ENCODE measurements around the gene CLEC4D. TPM values are rescaled to one million over a fixed set of nuclear protein-coding genes. Genes with fewer than 3 reads are reported as not detected.

CLEC4D gene
- total RNA-seq, 1 experiment from 2014 or later: not detected

- peaks cover 38% of the 10 kb centered on the region for H3K27me3 ChIP-seq (ENCODE audit: insufficient read depth, low read length)
- H3K9ac ChIP-seq (ENCODE audit: low read length): no peak overlapping the region
- DNase-seq (ENCODE audit: low read depth, low spot score): no peak
- ATAC-seq: no peak
- H2AFZ ChIP-seq (ENCODE audit: low read depth, low read length, poor library complexity, severe bottlenecking): no peak overlapping the region
- ChIA-PET POLR2A (no interaction called here), CTCF (interaction anchor here (1.0 kb wide), 1 partner anchor 17 kb away, joined by 4 read pairs; no protein-coding TSS in a partner anchor), RAD21 (ENCODE audit: low non-redundant PET in 1 of 2, low total read pairs in 2 of 2, uncharacterized antibody in 2 of 2, unreplicated experiment in 2 of 2) (no interaction called here)
- no peaks in the 10 kb centered on the region for H3K9me2 ChIP-seq (ENCODE audit: insufficient read depth)
- H3K4me3 ChIP-seq (replicated peaks in 1 of 2; ENCODE audit: low read depth in 1 of 2, low read length in 2 of 2): no peak overlapping the region
- BruUV-seq (replicated peaks): no TSS peak
- H3K27ac ChIP-seq (ENCODE audit: low read depth, low read length): no peak overlapping the region
- intact Hi-C loops (cut with micrococcal nuclease): no loop called here
- TF ChIP-seq JUND (IDR thresholded peaks at IDR 0.05) (no peak), SIN3A (IDR thresholded peaks at IDR 0.05; ENCODE audit: low read depth) (no peak), CBX3 (IDR thresholded peaks at IDR 0.05; ENCODE audit: low read depth) (no peak), ZNF274 (IDR thresholded peaks at IDR 0.05; ENCODE audit: low read depth, low read length) (no peak), FOSL1 (IDR thresholded peaks at IDR 0.05; ENCODE audit: low read depth) (no peak), ZFX (IDR thresholded peaks at IDR 0.05) (no peak), ATF3 (IDR thresholded peaks at IDR 0.05) (no peak), YY1 (IDR thresholded peaks at IDR 0.05; ENCODE audit: extremely low read depth, insufficient replicate concordance, low read depth, low read length) (no peak), SP1 (IDR thresholded peaks at IDR 0.05; ENCODE audit: low read depth) (no peak)
- TF ChIP-seq, protein P1, sequence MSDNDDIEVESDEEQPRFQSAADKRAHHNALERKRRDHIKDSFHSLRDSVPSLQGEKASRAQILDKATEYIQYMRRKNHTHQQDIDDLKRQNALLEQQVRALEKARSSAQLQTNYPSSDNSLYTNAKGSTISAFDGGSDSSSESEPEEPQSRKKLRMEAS (IDR thresholded peaks at IDR 0.05): no peak
- H3K36me3 ChIP-seq (ENCODE audit: control insufficient read depth in 1 of 2, insufficient read depth in 2 of 2, low read length in 2 of 2): no peaks in the 10 kb centered on the region
- no peaks in the 10 kb centered on the region for H3K4me1 ChIP-seq (ENCODE audit: control insufficient read depth in 1 of 2, insufficient read depth in 2 of 2, low read length in 2 of 2)
- H4K20me1 ChIP-seq (ENCODE audit: insufficient read depth): no peaks in the 10 kb centered on the region
- no peak overlapping the region for H3K4me2 ChIP-seq (ENCODE audit: low read length)
- H3K79me2 ChIP-seq (ENCODE audit: insufficient read depth, low read length): no peaks in the 10 kb centered on the region
- no peaks in the 10 kb centered on the region for H3K9me3 ChIP-seq (ENCODE audit: control insufficient read depth in 1 of 2, insufficient read depth in 1 of 2, low read depth in 1 of 2, low read length in 2 of 2)
Measured at GRCh38 chr12:8527250-8528130, 14.2 kb downstream of the CLEC4D start.

- no TSS peak for BruUV-seq (replicated peaks)
- Histone ChIP-seq H3K4me3 (replicated peaks in 1 of 2; ENCODE audit: low read depth in 1 of 2, low read length in 2 of 2) (no peak overlapping the region), H3K4me1 (ENCODE audit: control insufficient read depth in 1 of 2, insufficient read depth in 2 of 2, low read length in 2 of 2) (no peaks in the 10 kb centered on the region), H3K27me3 (ENCODE audit: insufficient read depth, low read length) (peaks cover 61% of the 10 kb centered on the region), H3K79me2 (ENCODE audit: insufficient read depth, low read length) (no peaks in the 10 kb centered on the region), H3K36me3 (ENCODE audit: control insufficient read depth in 1 of 2, insufficient read depth in 2 of 2, low read length in 2 of 2) (no peaks in the 10 kb centered on the region), H3K9me2 (ENCODE audit: insufficient read depth) (no peaks in the 10 kb centered on the region), H4K20me1 (ENCODE audit: insufficient read depth) (no peaks in the 10 kb centered on the region), H3K4me2 (ENCODE audit: low read length) (no peak overlapping the region), H2AFZ (ENCODE audit: low read depth, low read length, poor library complexity, severe bottlenecking) (no peak overlapping the region), H3K9ac (ENCODE audit: low read length) (no peak overlapping the region), H3K9me3 (ENCODE audit: control insufficient read depth in 1 of 2, insufficient read depth in 1 of 2, low read depth in 1 of 2, low read length in 2 of 2) (no peaks in the 10 kb centered on the region), H3K27ac (ENCODE audit: low read depth, low read length) (no peak overlapping the region)
- DNase-seq (ENCODE audit: low read depth, low spot score) (no peak), ATAC-seq (no peak)
- POLR2A ChIA-PET: no interaction called here
- CTCF ChIA-PET: no interaction called here
- RAD21 ChIA-PET (ENCODE audit: low non-redundant PET in 1 of 2, low total read pairs in 2 of 2, uncharacterized antibody in 2 of 2, unreplicated experiment in 2 of 2): no interaction called here
- intact Hi-C loops (cut with micrococcal nuclease): no loop called here
- no peak for TF ChIP-seq ZNF274 (IDR thresholded peaks at IDR 0.05; ENCODE audit: low read depth, low read length)
- TF ChIP-seq SIN3A (IDR thresholded peaks at IDR 0.05; ENCODE audit: low read depth): no peak
- TF ChIP-seq SRF (IDR thresholded peaks at IDR 0.05; ENCODE audit: low read depth): no peak
- no peak for TF ChIP-seq CTCF (IDR thresholded peaks at IDR 0.05 in 2 of 3, conservative IDR thresholded peaks at IDR 0.05 in 1 of 3; ENCODE audit: borderline replicate concordance in 1 of 3, insufficient read depth in 1 of 3, low read depth in 2 of 3, low read length in 2 of 3)
- no peak for TF ChIP-seq POLR2AphosphoS5 (IDR thresholded peaks at IDR 0.05; ENCODE audit: low read depth, low read length)
- no peak for TF ChIP-seq POLR2A (IDR thresholded peaks at IDR 0.05; ENCODE audit: borderline replicate concordance, extremely low read depth, insufficient read depth, insufficient read length)
- no peak for TF ChIP-seq ZBTB33 (IDR thresholded peaks at IDR 0.05; ENCODE audit: extremely low read depth, insufficient replicate concordance, low read length)
Measured at GRCh38 chr12:8532045-8532444, 18.7 kb downstream of the CLEC4D start.

All from HCT116 (cell line).